H9 (cell line): ENCODE measurements around the gene MSANTD1. TPM values are rescaled to one million over a fixed set of nuclear protein-coding genes. Genes with fewer than 3 reads are reported as not detected.

Experiments used
- DNase-seq: peaks from one replicate; pipeline ENCODE4 v3.0.0-alpha.2; 2017
- H2AFZ ChIP-seq: one replicate; pipeline ENCODE4 v1.6.1; 2013; ENCODE audit warnings: mild to moderate bottlenecking, low read length, control low read depth, moderate library complexity
- H2AK5ac ChIP-seq: 2 replicates; pipeline ENCODE4 v1.6.1; 2013; ENCODE audit warnings: low read length, control low read depth, mixed read lengths; ENCODE audit not compliant: insufficient read length
- H2BK120ac ChIP-seq: one replicate; pipeline ENCODE4 v1.6.1; 2013; ENCODE audit warnings: low read depth, mild to moderate bottlenecking, low read length, control low read depth, inconsistent platforms; ENCODE audit not compliant: poor library complexity, severe bottlenecking
- H2BK12ac ChIP-seq: 2 replicates; pipeline ENCODE4 v1.6.1; 2013; ENCODE audit warnings: low read length, control low read depth, mixed read lengths, low read depth; ENCODE audit not compliant: insufficient read length
- H2BK15ac ChIP-seq: 2 replicates; pipeline ENCODE4 v1.6.1; 2013; ENCODE audit warnings: low read depth, low read length, control low read depth
- H2BK20ac ChIP-seq: one replicate; pipeline ENCODE4 v1.6.1; 2013; ENCODE audit warnings: low read depth, mild to moderate bottlenecking, low read length, control low read depth, inconsistent platforms; ENCODE audit not compliant: poor library complexity, severe bottlenecking
- H2BK5ac ChIP-seq: 2 replicates; pipeline ENCODE4 v1.6.1; 2013; ENCODE audit warnings: low read length, control low read depth, mixed read lengths; ENCODE audit not compliant: insufficient read length
- H3K14ac ChIP-seq: 2 replicates; pipeline ENCODE4 v1.6.1; 2013; ENCODE audit warnings: low read length, control low read depth; ENCODE audit not compliant: insufficient read depth
- H3K18ac ChIP-seq: 2 replicates; pipeline ENCODE4 v1.6.1; 2013; ENCODE audit warnings: low read depth, mild to moderate bottlenecking, mixed read lengths, low read length, control low read depth; ENCODE audit not compliant: insufficient read length
- H3K23ac ChIP-seq: 2 replicates; pipeline ENCODE4 v1.6.1; 2013; ENCODE audit warnings: low read length, control low read depth, mixed read lengths, low read depth; ENCODE audit not compliant: insufficient read length
- H3K23me2 ChIP-seq: 2 replicates; pipeline ENCODE4 v1.6.1; 2013; ENCODE audit warnings: low read depth, mild to moderate bottlenecking, mixed read lengths, low read length, control low read depth; ENCODE audit not compliant: insufficient read length, poor library complexity, severe bottlenecking
- H3K27ac ChIP-seq: 2 replicates; pipeline ENCODE4 v1.5.1; 2013; ENCODE audit warnings: low read length, control low read depth, mixed read lengths, low read depth; ENCODE audit not compliant: insufficient read length
- H3K27me3 ChIP-seq: 2 replicates; pipeline ENCODE4 v1.6.1; 2013; ENCODE audit warnings: low read length, control low read depth, inconsistent platforms; ENCODE audit not compliant: insufficient read depth
- H3K4ac ChIP-seq: 2 replicates; pipeline ENCODE4 v1.6.1; 2013; ENCODE audit warnings: low read depth, mild to moderate bottlenecking, control low read depth, inconsistent platforms, low read length, moderate library complexity
- H3K4me1 ChIP-seq: 2 replicates; pipeline ENCODE4 v1.6.1; 2013; ENCODE audit warnings: low read length, control low read depth, inconsistent platforms; ENCODE audit not compliant: insufficient read depth
- H3K4me2 ChIP-seq: 2 replicates; pipeline ENCODE4 v1.6.1; 2013; ENCODE audit warnings: low read length, control low read depth, mixed read lengths; ENCODE audit not compliant: insufficient read length, insufficient read depth
- H3K56ac ChIP-seq: 2 replicates; pipeline ENCODE4 v1.6.1; 2013; ENCODE audit warnings: low read depth, mild to moderate bottlenecking, mixed read lengths, low read length, control low read depth; ENCODE audit not compliant: insufficient read length
- H3K79me1 ChIP-seq: 2 replicates; pipeline ENCODE4 v1.6.1; 2013; ENCODE audit warnings: low read depth, mild to moderate bottlenecking, moderate library complexity, low read length, control low read depth, inconsistent platforms; ENCODE audit not compliant: insufficient read depth, poor library complexity, severe bottlenecking
- H3K79me2 ChIP-seq: 2 replicates; pipeline ENCODE4 v1.6.1; 2013; ENCODE audit warnings: low read length, control low read depth, inconsistent platforms; ENCODE audit not compliant: insufficient read depth
- H3K9ac ChIP-seq: 2 replicates; pipeline ENCODE4 v1.6.1; 2013; ENCODE audit warnings: low read length, control low read depth, mixed read lengths; ENCODE audit not compliant: insufficient read length; ENCODE audit errors: extremely low read depth
- H3K9me3 ChIP-seq: one replicate; pipeline ENCODE4 v1.6.1; 2013; ENCODE audit warnings: low read depth, low read length, inconsistent platforms; ENCODE audit not compliant: control insufficient read depth
- H3T11ph ChIP-seq: one replicate; pipeline ENCODE4 v1.6.1; 2013; ENCODE audit warnings: mild to moderate bottlenecking, low read length, control low read depth, inconsistent platforms
- H4K20me1 ChIP-seq: one replicate; pipeline ENCODE4 v1.6.1; 2013; ENCODE audit not compliant: control insufficient read depth, insufficient read length, insufficient read depth
- H4K5ac ChIP-seq: 2 replicates; pipeline ENCODE4 v1.6.1; 2013; ENCODE audit warnings: low read depth, mild to moderate bottlenecking, mixed read lengths, low read length, control low read depth; ENCODE audit not compliant: insufficient read length
- H4K8ac ChIP-seq: replicated peaks from 2 replicates; pipeline ENCODE4 v1.6.1; 2013; ENCODE audit warnings: low read length, control low read depth, mixed read lengths, low read depth; ENCODE audit not compliant: insufficient read length
- H4K91ac ChIP-seq: 2 replicates; pipeline ENCODE4 v1.6.1; 2013; ENCODE audit warnings: low read depth, mild to moderate bottlenecking, moderate library complexity, mixed read lengths, low read length, control low read depth; ENCODE audit not compliant: insufficient read length
- H3K27ac Mint-ChIP-seq, 3 experiments: 2 replicates in 2 of 3; 3 replicates in 1 of 3; pipeline ENCODE4 v1.8.0; 2020 to 2021; ENCODE audit warnings: mixed read lengths in 3 of 3, mild to moderate bottlenecking in 1 of 3, moderate library complexity in 1 of 3
- H3K27me3 Mint-ChIP-seq: 2 replicates; pipeline ENCODE4 v1.8.0; 2021; ENCODE audit warnings: low read depth, mild to moderate bottlenecking, moderate library complexity, mixed read lengths
- H3K36me3 Mint-ChIP-seq, 3 experiments: 2 replicates in 2 of 3; 3 replicates in 1 of 3; pipeline ENCODE4 v1.8.0; 2020 to 2021; ENCODE audit warnings: low read depth in 3 of 3, mixed read lengths in 3 of 3; ENCODE audit not compliant: insufficient read depth in 1 of 3
- H3K4me1 Mint-ChIP-seq, 2 experiments: 2 replicates each; pipeline ENCODE4 v1.8.0; 2020; ENCODE audit warnings: mixed read lengths in 2 of 2
- H3K4me3 Mint-ChIP-seq, 2 experiments: 2 replicates in 1 of 2; 3 replicates in 1 of 2; pipeline ENCODE4 v1.8.0; 2020 to 2021; ENCODE audit warnings: mild to moderate bottlenecking in 2 of 2, mixed read lengths in 2 of 2, moderate library complexity in 1 of 2
- H3K9me3 Mint-ChIP-seq, 2 experiments: 2 replicates in 1 of 2; 3 replicates in 1 of 2; pipeline ENCODE4 v1.8.0; 2020; ENCODE audit warnings: mild to moderate bottlenecking in 2 of 2, mixed read lengths in 2 of 2, moderate library complexity in 1 of 2
- WGBS: extraction: QIAGEN DNeasy Blood & Tissue Kit; methylation state at CpG from one replicate; pipeline ENCODE4 v1.1.7; 2013; ENCODE audit warnings: missing lambda C conversion rate, low lambda C conversion rate, mixed read lengths; ENCODE audit not compliant: insufficient read length; ENCODE audit errors: extremely low coverage; 5-methylcytosine and 5-hydroxymethylcytosine counted together
- total RNA-seq: library from RNA; stranded (reverse); gene quantifications from 2 replicates; pipeline ENCODE4 v1.2.1, GENCODE V29; 2021
- TF ChIP-seq, protein P1 (sequence below): fragments of 200-600 bp; sonication (generic); conservative IDR thresholded peaks from 3 replicates; pipeline ENCODE4 v1.8.0; 2021; ENCODE audit warnings: antibody characterized with exemption, mild to moderate bottlenecking

Gene MSANTD1
- total RNA-seq, 1 experiment from 2014 or later = 0.83 TPM

DNA sequence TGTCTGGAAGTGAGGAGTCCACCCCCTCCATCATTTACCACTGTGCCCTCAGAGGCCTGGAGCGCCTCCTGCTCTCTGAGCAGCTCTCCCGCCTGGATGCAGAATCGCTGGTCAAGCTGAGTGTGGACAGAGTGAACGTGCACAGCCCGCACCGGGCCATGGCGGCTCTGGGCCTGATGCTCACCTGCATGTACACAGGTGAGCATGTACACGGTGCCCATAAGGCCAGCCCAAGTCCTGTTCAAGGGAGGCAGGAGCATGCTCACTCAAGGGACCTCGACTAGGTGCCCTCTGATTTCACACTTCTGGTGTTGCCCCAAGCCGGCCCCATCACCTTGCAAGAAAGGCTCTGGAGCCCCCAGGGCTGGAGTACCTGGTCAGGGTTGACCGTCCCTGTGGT lies 13.4 kb upstream of the MSANTD1 start:
- Histone ChIP-seq H3K27me3 (no peaks in the 10 kb centered on the region; the same call in 1 of the 2 replicates), H2BK12ac (no peak overlapping the region), H3K18ac (no peak overlapping the region), H3K23me2 (no peaks in the 10 kb centered on the region), H4K8ac (no peak overlapping the region), H4K5ac (no peak overlapping the region), H3K56ac (no peak overlapping the region), H3K27ac (no peak overlapping the region), H2BK20ac (no peak overlapping the region), H2AFZ (no peak overlapping the region), H4K91ac (no peak overlapping the region), H3K4me2 (no peak overlapping the region), H3K9ac (no peak overlapping the region), H3K79me1 (no peaks in the 10 kb centered on the region), H2AK5ac (no peak overlapping the region), H3K4ac (no peak overlapping the region), H3T11ph (no peak overlapping the region), H2BK15ac (no peak overlapping the region), H3K9me3 (no peaks in the 10 kb centered on the region), H2BK5ac (no peak overlapping the region), H2BK120ac (no peak overlapping the region), H3K79me2 (no peaks in the 10 kb centered on the region), H4K20me1 (no peaks in the 10 kb centered on the region), H3K4me1 (peaks cover 3% of the 10 kb centered on the region; the same call in 1 of the 2 replicates), H3K23ac (no peak overlapping the region), H3K14ac (no peak overlapping the region)
- TF ChIP-seq, protein P1, sequence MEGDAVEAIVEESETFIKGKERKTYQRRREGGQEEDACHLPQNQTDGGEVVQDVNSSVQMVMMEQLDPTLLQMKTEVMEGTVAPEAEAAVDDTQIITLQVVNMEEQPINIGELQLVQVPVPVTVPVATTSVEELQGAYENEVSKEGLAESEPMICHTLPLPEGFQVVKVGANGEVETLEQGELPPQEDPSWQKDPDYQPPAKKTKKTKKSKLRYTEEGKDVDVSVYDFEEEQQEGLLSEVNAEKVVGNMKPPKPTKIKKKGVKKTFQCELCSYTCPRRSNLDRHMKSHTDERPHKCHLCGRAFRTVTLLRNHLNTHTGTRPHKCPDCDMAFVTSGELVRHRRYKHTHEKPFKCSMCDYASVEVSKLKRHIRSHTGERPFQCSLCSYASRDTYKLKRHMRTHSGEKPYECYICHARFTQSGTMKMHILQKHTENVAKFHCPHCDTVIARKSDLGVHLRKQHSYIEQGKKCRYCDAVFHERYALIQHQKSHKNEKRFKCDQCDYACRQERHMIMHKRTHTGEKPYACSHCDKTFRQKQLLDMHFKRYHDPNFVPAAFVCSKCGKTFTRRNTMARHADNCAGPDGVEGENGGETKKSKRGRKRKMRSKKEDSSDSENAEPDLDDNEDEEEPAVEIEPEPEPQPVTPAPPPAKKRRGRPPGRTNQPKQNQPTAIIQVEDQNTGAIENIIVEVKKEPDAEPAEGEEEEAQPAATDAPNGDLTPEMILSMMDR = no peak
- H3K27ac Mint-ChIP-seq = no peak overlapping the region
- peaks cover 56% of the 10 kb centered on the region for H3K27me3 Mint-ChIP-seq
- no peaks in the 10 kb centered on the region; a peak in 1 of 5 replicates for H3K9me3 Mint-ChIP-seq
- WGBS = no CpG with 5 or more reads among the region's 11 CpGs
- peaks cover 15 to 32% of the 10 kb centered on the region in 2 experiments for H3K4me1 Mint-ChIP-seq
- no peak overlapping the region for H3K4me3 Mint-ChIP-seq
- H3K36me3 Mint-ChIP-seq = peaks cover 43 to 74% (median 73%) of the 10 kb centered on the region in 3 experiments
- no peak for DNase-seq
